Chondrocyte (in vitro differentiated cells): Measurements from ENCODE around the gene PKLR. TPM values are rescaled to one million over a fixed set of nuclear protein-coding genes. Genes with fewer than 3 reads are reported as not detected.

ENCODE experiments used
- DNase-seq: peaks from one replicate; pipeline ENCODE4 v3.0.0; 2021; ENCODE audit warnings: mixed read lengths, low spot score
- H3K27ac Mint-ChIP-seq: one replicate; pipeline ENCODE4 v1.8.0; 2021; ENCODE audit warnings: mild to moderate bottlenecking, moderate library complexity, mixed read lengths; ENCODE audit not compliant: unreplicated experiment
- H3K27me3 Mint-ChIP-seq: 2 replicates; pipeline ENCODE4 v1.8.0; 2021; ENCODE audit warnings: low read depth, mixed read lengths
- H3K36me3 Mint-ChIP-seq: 2 replicates; pipeline ENCODE4 v1.8.0; 2021; ENCODE audit warnings: low read depth, mixed read lengths
- H3K4me1 Mint-ChIP-seq: 2 replicates; pipeline ENCODE4 v1.8.0; 2021; ENCODE audit warnings: low read depth, mild to moderate bottlenecking, mixed read lengths
- H3K4me3 Mint-ChIP-seq: one replicate; pipeline ENCODE4 v1.8.0; 2021; ENCODE audit warnings: mild to moderate bottlenecking, moderate library complexity, mixed read lengths; ENCODE audit not compliant: unreplicated experiment
- H3K9me3 Mint-ChIP-seq: 2 replicates; pipeline ENCODE4 v1.8.0; 2021; ENCODE audit warnings: low read depth, mixed read lengths
- total RNA-seq: library from RNA; stranded (reverse); gene quantifications from 3 replicates; pipeline ENCODE4 v1.2.1, GENCODE V29; 2021
- TF ChIP-seq, protein P1 (sequence below): fragments of 200-600 bp; sonication (generic); IDR thresholded peaks from 2 replicates; pipeline ENCODE4 v1.5.0; 2021; ENCODE audit warnings: antibody characterized with exemption, mild to moderate bottlenecking, moderate library complexity

Gene PKLR
- total RNA-seq, 1 donor from 2014 or later: not detected

DNA sequence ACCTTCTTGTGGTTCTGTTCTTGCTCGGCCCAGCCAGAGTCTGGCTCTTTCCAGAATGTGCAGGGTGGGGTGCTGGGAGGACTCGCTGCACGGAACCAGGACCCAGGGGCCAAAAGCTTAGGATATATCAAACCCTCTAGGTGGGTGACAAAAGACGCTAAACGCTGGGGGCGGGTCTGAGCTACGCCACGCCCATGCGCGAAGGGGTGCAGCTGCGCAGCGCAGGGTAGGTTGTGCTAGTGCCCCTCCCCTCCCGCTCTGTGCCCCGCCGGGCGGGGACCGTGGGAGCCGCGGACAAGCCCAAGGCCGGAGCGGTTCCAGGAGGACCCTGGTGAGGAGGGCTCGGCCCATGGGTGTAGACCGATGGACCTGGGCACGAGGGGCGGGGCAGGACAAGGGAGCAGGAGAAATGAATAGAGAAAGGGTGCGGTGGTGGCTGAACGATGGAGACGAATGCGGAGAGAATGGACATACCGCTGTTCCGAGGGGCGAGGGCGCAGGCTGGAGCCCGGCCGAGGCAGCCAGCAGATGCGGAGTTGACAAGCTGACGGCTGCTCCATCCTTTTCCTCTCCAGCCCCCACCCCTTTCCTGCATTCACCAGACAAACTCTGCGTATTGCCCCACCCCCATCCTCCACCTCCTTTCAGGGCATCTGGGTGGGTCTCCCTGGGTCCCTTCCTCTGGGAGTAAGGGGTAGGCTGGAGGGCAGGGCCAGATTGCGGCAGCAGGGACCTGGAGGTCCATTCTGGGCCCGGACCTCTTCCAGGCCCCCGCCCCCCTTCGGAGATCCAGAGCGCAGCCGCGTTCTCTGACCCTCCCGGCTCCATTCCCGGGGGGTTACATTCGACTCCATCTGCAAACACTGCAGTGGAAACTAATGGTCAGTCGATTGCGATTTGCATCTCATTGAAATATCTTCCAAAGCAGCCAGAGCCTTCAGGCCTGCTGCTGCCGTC is 19.7 kb upstream of the PKLR start, which contains the start of gene RUSC1:
RUSC1 (plus strand) TSS at position 234 of the 957 bp plus-strand sequence. CDS start 880 bp downstream, outside the sequence.
- DNase-seq: no peak
- peak within 1 kb of the TSS; percentile 66 for H3K4me3 Mint-ChIP-seq
- peak within 1 kb of the TSS; percentile 81 for H3K27ac Mint-ChIP-seq
- TF ChIP-seq, protein P1, sequence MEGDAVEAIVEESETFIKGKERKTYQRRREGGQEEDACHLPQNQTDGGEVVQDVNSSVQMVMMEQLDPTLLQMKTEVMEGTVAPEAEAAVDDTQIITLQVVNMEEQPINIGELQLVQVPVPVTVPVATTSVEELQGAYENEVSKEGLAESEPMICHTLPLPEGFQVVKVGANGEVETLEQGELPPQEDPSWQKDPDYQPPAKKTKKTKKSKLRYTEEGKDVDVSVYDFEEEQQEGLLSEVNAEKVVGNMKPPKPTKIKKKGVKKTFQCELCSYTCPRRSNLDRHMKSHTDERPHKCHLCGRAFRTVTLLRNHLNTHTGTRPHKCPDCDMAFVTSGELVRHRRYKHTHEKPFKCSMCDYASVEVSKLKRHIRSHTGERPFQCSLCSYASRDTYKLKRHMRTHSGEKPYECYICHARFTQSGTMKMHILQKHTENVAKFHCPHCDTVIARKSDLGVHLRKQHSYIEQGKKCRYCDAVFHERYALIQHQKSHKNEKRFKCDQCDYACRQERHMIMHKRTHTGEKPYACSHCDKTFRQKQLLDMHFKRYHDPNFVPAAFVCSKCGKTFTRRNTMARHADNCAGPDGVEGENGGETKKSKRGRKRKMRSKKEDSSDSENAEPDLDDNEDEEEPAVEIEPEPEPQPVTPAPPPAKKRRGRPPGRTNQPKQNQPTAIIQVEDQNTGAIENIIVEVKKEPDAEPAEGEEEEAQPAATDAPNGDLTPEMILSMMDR: no peak
- H3K9me3 Mint-ChIP-seq: no peaks in the 10 kb centered on the region
- peaks cover 4% of the 10 kb centered on the region for H3K36me3 Mint-ChIP-seq
- no peaks in the 10 kb centered on the region for H3K27me3 Mint-ChIP-seq
- peaks cover 35% of the 10 kb centered on the region for H3K4me1 Mint-ChIP-seq

DNA sequence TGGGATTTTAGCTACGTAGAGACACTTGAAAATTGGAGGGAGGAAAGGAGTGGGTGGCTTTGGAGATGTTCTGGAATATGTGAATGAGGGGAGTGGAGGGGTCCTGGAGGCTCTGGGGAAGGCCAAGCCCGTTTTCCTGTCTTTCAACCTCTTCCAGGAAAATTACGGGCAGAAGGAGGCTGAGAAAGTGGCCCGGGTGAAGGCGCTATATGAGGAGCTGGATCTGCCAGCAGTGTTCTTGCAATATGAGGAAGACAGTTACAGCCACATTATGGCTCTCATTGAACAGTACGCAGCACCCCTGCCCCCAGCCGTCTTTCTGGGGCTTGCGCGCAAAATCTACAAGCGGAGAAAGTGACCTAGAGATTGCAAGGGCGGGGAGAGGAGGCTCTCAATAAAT is 19.0 kb upstream of the PKLR start:
- Mint-ChIP-seq H3K36me3 (peaks cover 4% of the 10 kb centered on the region), H3K4me3 (peak overlapping the region; percentile 66), H3K27ac (peak overlapping the region; percentile 81), H3K9me3 (no peaks in the 10 kb centered on the region), H3K4me1 (peaks cover 30% of the 10 kb centered on the region), H3K27me3 (no peaks in the 10 kb centered on the region)
- TF ChIP-seq, protein P1: no peak
- no peak for DNase-seq

DNA sequence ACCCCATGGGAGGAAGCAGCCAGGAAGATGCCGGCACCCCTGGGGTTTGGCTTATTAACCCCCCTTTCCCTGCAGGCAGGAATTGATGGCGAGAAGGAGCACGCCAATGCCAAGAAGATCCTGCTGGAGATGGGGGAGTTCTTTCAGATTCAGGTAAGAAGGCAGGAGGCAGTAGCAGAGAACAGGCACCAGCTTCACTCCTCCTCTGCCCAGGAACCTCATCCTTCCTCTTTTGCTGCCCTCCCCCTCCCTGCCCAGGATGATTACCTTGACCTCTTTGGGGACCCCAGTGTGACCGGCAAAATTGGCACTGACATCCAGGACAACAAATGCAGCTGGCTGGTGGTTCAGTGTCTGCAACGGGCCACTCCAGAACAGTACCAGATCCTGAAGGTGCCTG is 18.3 kb upstream of the PKLR start:
- no peaks in the 10 kb centered on the region for H3K27me3 Mint-ChIP-seq
- H3K36me3 Mint-ChIP-seq: peaks cover 6% of the 10 kb centered on the region
- H3K4me3 Mint-ChIP-seq: no peak overlapping the region
- TF ChIP-seq, protein P1: no peak
- DNase-seq: no peak
- H3K4me1 Mint-ChIP-seq: peaks cover 30% of the 10 kb centered on the region
- no peaks in the 10 kb centered on the region for H3K9me3 Mint-ChIP-seq
- no peak overlapping the region for H3K27ac Mint-ChIP-seq

DNA sequence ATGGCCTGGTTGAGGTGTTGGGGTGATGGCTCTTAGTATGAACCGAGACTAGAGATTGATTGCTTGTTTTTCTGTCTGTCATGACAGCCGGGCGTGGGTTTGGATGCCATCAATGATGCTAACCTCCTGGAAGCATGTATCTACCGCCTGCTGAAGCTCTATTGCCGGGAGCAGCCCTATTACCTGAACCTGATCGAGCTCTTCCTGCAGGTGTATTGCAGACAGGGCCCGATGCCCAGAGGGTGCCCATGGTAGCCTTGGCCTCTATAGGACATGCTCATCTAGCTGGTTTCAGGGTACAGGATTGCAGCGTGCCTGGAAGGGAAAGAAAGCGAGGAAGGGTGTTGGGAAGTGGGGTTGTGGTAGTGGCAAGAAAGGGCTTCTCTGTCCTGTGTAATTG is 16.8 kb upstream of the PKLR start:
- TF ChIP-seq, protein P1: no peak
- H3K36me3 Mint-ChIP-seq: peaks cover 11% of the 10 kb centered on the region
- peak overlapping the region; percentile 28 for H3K27ac Mint-ChIP-seq
- H3K9me3 Mint-ChIP-seq: no peaks in the 10 kb centered on the region
- no peaks in the 10 kb centered on the region for H3K27me3 Mint-ChIP-seq
- DNase-seq: no peak
- peaks cover 33% of the 10 kb centered on the region for H3K4me1 Mint-ChIP-seq
- no peak overlapping the region for H3K4me3 Mint-ChIP-seq

DNA sequence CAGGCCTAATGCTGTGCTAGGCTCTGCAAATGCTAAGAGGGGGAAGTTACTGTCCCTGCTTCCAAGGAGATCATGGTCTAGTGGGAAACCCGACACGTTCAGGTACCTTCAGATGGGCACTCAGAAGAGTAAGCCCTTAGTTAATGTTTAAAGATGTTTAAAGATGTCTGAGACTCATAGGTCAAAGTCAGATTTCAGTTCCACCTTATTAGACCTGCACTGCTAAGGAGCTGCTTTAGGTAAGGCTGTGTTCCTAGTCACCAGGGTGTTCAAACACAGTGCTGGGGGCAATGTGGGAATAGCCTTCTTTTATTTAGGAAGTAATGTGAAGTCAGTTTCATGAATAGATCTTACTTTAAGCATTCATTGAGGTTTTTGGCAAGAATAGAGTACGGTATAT is 15.7 kb upstream of the PKLR start:
- Mint-ChIP-seq H3K36me3 (peaks cover 13% of the 10 kb centered on the region), H3K4me3 (no peak overlapping the region), H3K4me1 (peaks cover 26% of the 10 kb centered on the region), H3K27ac (no peak overlapping the region), H3K27me3 (no peaks in the 10 kb centered on the region), H3K9me3 (no peaks in the 10 kb centered on the region)
- no peak for DNase-seq
- TF ChIP-seq, protein P1: no peak
